HEK293 (cell line): ENCODE results near the gene CLTC.

Experiments
- FEZF1 ChIP-seq: fragments of 450-650 bp; formaldehyde crosslinking; IDR thresholded peaks from 2 replicates; pipeline ENCODE4 v1.5.1; 2016; ENCODE audit warnings: missing biosample characterization, missing genetic modification characterization
- KLF10 ChIP-seq: fragments of 450-650 bp; IDR thresholded peaks from 2 replicates; pipeline ENCODE4 v1.5.1; 2018; ENCODE audit warnings: missing biosample characterization, mild to moderate bottlenecking, missing genetic modification characterization
- YY2 ChIP-seq: fragments of 450-650 bp; formaldehyde crosslinking; IDR thresholded peaks from 2 replicates; pipeline ENCODE4 v1.5.1; 2016; ENCODE audit warnings: missing biosample characterization, missing genetic modification characterization
- ZNF335 ChIP-seq: fragments of 450-650 bp; formaldehyde crosslinking; conservative IDR thresholded peaks from 2 replicates; pipeline ENCODE4 v1.5.1; 2016; ENCODE audit warnings: missing biosample characterization, missing genetic modification characterization
- ZNF394 ChIP-seq: fragments of 450-650 bp; formaldehyde crosslinking; IDR thresholded peaks from 2 replicates; pipeline ENCODE4 v1.5.1; 2016; ENCODE audit warnings: missing biosample characterization, missing genetic modification characterization, mild to moderate bottlenecking, moderate library complexity, borderline replicate concordance
- ZNF768 ChIP-seq: fragments of 450-650 bp; formaldehyde crosslinking; IDR thresholded peaks from 2 replicates; pipeline ENCODE4 v1.5.1; 2018; ENCODE audit warnings: missing biosample characterization, mild to moderate bottlenecking, missing genetic modification characterization
- TF ChIP-seq, protein P1 (sequence below): fragments of 450-650 bp; formaldehyde crosslinking; IDR thresholded peaks from 2 replicates; pipeline ENCODE4 v1.5.1; 2016; ENCODE audit warnings: missing biosample characterization, missing genetic modification characterization

DNA sequence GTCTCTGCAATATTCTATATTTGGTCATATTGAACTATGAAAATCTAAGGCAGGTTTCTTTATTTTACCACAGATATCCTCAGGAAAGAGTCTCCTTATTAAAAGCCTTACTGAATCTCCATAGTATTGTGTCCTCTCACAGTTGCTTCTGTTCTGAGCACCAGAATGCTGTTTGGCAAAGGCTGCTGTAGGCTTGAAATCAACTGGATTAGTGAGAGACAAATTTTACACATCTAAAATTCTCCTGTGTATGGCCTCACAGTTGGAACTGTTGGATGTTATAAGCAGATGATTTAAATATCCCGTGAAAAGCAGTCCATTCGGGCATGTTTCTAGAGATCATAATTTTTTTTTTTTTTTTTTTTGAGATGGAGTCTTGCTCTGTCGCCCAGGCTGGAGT, 9.5 kb downstream of the CLTC start:
- TF ChIP-seq YY2 (tag by site-specific recombination) (no peak), ZNF768 (tag by site-specific recombination) (no peak), ZNF335 (no peak), KLF10 (tag by site-specific recombination) (no peak), FEZF1 (tag by site-specific recombination) (no peak), ZNF394 (no peak)
- TF ChIP-seq, protein P1, sequence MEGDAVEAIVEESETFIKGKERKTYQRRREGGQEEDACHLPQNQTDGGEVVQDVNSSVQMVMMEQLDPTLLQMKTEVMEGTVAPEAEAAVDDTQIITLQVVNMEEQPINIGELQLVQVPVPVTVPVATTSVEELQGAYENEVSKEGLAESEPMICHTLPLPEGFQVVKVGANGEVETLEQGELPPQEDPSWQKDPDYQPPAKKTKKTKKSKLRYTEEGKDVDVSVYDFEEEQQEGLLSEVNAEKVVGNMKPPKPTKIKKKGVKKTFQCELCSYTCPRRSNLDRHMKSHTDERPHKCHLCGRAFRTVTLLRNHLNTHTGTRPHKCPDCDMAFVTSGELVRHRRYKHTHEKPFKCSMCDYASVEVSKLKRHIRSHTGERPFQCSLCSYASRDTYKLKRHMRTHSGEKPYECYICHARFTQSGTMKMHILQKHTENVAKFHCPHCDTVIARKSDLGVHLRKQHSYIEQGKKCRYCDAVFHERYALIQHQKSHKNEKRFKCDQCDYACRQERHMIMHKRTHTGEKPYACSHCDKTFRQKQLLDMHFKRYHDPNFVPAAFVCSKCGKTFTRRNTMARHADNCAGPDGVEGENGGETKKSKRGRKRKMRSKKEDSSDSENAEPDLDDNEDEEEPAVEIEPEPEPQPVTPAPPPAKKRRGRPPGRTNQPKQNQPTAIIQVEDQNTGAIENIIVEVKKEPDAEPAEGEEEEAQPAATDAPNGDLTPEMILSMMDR (tag by site-specific recombination), result no peak
